Neural cell (in vitro differentiated cells): Measurements from ENCODE around the gene TLL2.

ENCODE experiments used
- CTCF ChIP-seq: fragments of 450-650 bp; IDR thresholded peaks from 2 replicates; pipeline ENCODE4 v1.5.1; 2014; ENCODE audit warnings: antibody characterized with exemption, mild to moderate bottlenecking, moderate library complexity; ENCODE audit not compliant: poor library complexity, severe bottlenecking
- EP300 ChIP-seq: fragments of 450-650 bp; conservative IDR thresholded peaks from 2 replicates; pipeline ENCODE4 v1.6.1; 2014; ENCODE audit warnings: antibody characterized with exemption, mild to moderate bottlenecking, moderate library complexity; ENCODE audit not compliant: poor library complexity, severe bottlenecking
- EZH2 ChIP-seq: fragments of 200-600, 300-800 bp; shearing (Covaris generic), sonication (generic); IDR thresholded peaks from 2 replicates; pipeline ENCODE4 v1.6.1; 2014; ENCODE audit warnings: antibody characterized with exemption, low read length, borderline replicate concordance, mild to moderate bottlenecking; ENCODE audit not compliant: insufficient read depth, poor library complexity, severe bottlenecking
- POLR2AphosphoS5 ChIP-seq: IDR thresholded peaks from 2 replicates; pipeline ENCODE4 v1.6.1; 2012
- RAD21 ChIP-seq: fragments of 450-650 bp; conservative IDR thresholded peaks from 2 replicates; pipeline ENCODE4 v1.6.1; 2014; ENCODE audit warnings: antibody characterized with exemption, mild to moderate bottlenecking, moderate library complexity
- REST ChIP-seq: IDR thresholded peaks from 2 replicates; pipeline ENCODE4 v1.6.1; 2012; ENCODE audit warnings: borderline replicate concordance
- SMC3 ChIP-seq: fragments of 450-650 bp; conservative IDR thresholded peaks from 2 replicates; pipeline ENCODE4 v1.6.1; 2014; ENCODE audit warnings: antibody characterized with exemption, mild to moderate bottlenecking, moderate library complexity; ENCODE audit not compliant: poor library complexity
- TAF1 ChIP-seq: IDR thresholded peaks from 2 replicates; pipeline ENCODE4 v1.6.1; 2012; ENCODE audit warnings: low read depth

- no peak for TF ChIP-seq CTCF
- TF ChIP-seq POLR2AphosphoS5, result no peak
- TF ChIP-seq RAD21, result no peak
- TF ChIP-seq REST, result no peak
- TF ChIP-seq EP300, result no peak
- no peak for TF ChIP-seq SMC3
- TF ChIP-seq EZH2, result no peak
- no peak for TF ChIP-seq TAF1
Observed at GRCh38 chr10:96346295-96346694, 167.4 kb downstream of the TLL2 start.
